HEK293 (cell line): ENCODE data around the gene TAF11.

Experiments used
- SCRT1 ChIP-seq: fragments of 450-650 bp; formaldehyde crosslinking; IDR thresholded peaks from 2 replicates; pipeline ENCODE4 v1.5.1; 2016; ENCODE audit warnings: missing biosample characterization, missing genetic modification characterization, borderline replicate concordance
- WT1 ChIP-seq: fragments of 450-650 bp; formaldehyde crosslinking; IDR thresholded peaks from 2 replicates; pipeline ENCODE4 v1.5.1; 2016; ENCODE audit warnings: missing biosample characterization, missing genetic modification characterization
- ZNF138 ChIP-seq: fragments of 450-650 bp; formaldehyde crosslinking; IDR thresholded peaks from 2 replicates; pipeline ENCODE4 v1.5.1; 2016; ENCODE audit warnings: missing biosample characterization, missing genetic modification characterization, borderline replicate concordance
- ZNF223 ChIP-seq: fragments of 450-650 bp; formaldehyde crosslinking; IDR thresholded peaks from 2 replicates; pipeline ENCODE4 v1.5.1; 2016; ENCODE audit warnings: missing biosample characterization, missing genetic modification characterization
- ZNF549 ChIP-seq: fragments of 450-650 bp; IDR thresholded peaks from 2 replicates; pipeline ENCODE4 v1.5.1; 2018; ENCODE audit warnings: missing biosample characterization, missing genetic modification characterization, mild to moderate bottlenecking, inconsistent platforms, moderate library complexity
- ZNF701 ChIP-seq: fragments of 450-650 bp; formaldehyde crosslinking; IDR thresholded peaks from 2 replicates; pipeline ENCODE4 v1.5.1; 2016; ENCODE audit warnings: missing biosample characterization, missing genetic modification characterization
- ZNF747 ChIP-seq: fragments of 450-650 bp; formaldehyde crosslinking; IDR thresholded peaks from 2 replicates; pipeline ENCODE4 v1.5.1; 2016; ENCODE audit warnings: missing biosample characterization, missing genetic modification characterization
- TF ChIP-seq, protein P1 (sequence below): fragments of 450-650 bp; formaldehyde crosslinking; IDR thresholded peaks from 2 replicates; pipeline ENCODE4 v1.5.1; 2016; ENCODE audit warnings: missing biosample characterization, missing genetic modification characterization
- TF ChIP-seq, protein P2 (sequence below): fragments of 450-650 bp; formaldehyde crosslinking; IDR thresholded peaks from 2 replicates; pipeline ENCODE4 v1.5.1; 2016; ENCODE audit warnings: missing biosample characterization, missing genetic modification characterization, low read depth
- TF ChIP-seq, protein P3 (sequence below): fragments of 450-650 bp; formaldehyde crosslinking; IDR thresholded peaks from 2 replicates; pipeline ENCODE4 v1.5.1; 2017; ENCODE audit warnings: missing biosample characterization, missing genetic modification characterization

DNA sequence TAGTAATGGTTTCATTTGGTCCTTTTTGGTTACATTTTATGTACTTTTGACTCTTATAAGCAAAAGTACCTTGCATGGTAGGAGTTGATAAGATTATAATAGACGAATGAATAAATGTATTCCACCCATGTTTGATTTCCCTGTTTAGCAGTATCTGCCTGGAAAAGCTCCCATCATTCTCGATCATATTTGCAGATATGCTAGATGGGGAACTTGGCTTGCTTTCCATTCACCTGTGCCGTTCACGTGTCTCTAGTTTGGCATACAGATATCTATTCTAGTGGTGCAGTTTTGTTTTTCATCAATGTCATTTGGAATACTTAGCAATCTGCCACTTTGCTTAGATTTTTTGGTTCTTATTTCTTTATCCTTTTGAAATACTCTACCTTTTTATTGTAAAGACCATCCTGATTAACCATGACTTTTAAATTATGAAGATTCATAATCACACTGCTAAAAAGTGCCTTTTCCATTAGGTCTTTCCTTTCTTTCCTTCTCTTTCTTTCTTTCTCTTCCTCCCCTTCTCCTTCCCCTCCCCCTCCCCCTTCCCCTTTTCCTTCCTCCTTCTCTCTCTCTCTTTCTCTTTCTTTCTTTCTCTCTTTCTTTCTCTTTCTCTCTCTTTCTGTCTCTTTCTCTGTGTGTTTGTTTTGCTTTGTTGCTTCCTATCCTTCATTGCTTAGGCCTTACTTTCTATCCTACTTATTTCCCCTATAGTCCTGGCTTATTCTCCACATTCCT lies 41.6 kb upstream of the TAF11 start:
- TF ChIP-seq SCRT1 (tag by site-specific recombination): no peak
- TF ChIP-seq, protein P1, sequence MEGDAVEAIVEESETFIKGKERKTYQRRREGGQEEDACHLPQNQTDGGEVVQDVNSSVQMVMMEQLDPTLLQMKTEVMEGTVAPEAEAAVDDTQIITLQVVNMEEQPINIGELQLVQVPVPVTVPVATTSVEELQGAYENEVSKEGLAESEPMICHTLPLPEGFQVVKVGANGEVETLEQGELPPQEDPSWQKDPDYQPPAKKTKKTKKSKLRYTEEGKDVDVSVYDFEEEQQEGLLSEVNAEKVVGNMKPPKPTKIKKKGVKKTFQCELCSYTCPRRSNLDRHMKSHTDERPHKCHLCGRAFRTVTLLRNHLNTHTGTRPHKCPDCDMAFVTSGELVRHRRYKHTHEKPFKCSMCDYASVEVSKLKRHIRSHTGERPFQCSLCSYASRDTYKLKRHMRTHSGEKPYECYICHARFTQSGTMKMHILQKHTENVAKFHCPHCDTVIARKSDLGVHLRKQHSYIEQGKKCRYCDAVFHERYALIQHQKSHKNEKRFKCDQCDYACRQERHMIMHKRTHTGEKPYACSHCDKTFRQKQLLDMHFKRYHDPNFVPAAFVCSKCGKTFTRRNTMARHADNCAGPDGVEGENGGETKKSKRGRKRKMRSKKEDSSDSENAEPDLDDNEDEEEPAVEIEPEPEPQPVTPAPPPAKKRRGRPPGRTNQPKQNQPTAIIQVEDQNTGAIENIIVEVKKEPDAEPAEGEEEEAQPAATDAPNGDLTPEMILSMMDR (tag by site-specific recombination): no peak
- TF ChIP-seq WT1 (tag by site-specific recombination): no peak
- no peak for TF ChIP-seq ZNF138
- TF ChIP-seq, protein P2, sequence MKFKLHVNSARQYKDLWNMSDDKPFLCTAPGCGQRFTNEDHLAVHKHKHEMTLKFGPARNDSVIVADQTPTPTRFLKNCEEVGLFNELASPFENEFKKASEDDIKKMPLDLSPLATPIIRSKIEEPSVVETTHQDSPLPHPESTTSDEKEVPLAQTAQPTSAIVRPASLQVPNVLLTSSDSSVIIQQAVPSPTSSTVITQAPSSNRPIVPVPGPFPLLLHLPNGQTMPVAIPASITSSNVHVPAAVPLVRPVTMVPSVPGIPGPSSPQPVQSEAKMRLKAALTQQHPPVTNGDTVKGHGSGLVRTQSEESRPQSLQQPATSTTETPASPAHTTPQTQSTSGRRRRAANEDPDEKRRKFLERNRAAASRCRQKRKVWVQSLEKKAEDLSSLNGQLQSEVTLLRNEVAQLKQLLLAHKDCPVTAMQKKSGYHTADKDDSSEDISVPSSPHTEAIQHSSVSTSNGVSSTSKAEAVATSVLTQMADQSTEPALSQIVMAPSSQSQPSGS (tag by site-specific recombination): no peak
- TF ChIP-seq ZNF747 (tag by site-specific recombination): no peak
- TF ChIP-seq, protein P3, sequence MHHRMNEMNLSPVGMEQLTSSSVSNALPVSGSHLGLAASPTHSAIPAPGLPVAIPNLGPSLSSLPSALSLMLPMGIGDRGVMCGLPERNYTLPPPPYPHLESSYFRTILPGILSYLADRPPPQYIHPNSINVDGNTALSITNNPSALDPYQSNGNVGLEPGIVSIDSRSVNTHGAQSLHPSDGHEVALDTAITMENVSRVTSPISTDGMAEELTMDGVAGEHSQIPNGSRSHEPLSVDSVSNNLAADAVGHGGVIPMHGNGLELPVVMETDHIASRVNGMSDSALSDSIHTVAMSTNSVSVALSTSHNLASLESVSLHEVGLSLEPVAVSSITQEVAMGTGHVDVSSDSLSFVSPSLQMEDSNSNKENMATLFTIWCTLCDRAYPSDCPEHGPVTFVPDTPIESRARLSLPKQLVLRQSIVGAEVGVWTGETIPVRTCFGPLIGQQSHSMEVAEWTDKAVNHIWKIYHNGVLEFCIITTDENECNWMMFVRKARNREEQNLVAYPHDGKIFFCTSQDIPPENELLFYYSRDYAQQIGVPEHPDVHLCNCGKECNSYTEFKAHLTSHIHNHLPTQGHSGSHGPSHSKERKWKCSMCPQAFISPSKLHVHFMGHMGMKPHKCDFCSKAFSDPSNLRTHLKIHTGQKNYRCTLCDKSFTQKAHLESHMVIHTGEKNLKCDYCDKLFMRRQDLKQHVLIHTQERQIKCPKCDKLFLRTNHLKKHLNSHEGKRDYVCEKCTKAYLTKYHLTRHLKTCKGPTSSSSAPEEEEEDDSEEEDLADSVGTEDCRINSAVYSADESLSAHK: no peak
- no peak for TF ChIP-seq ZNF549 (tag by site-specific recombination)
- no peak for TF ChIP-seq ZNF701
- TF ChIP-seq ZNF223 (tag by site-specific recombination): no peak
